Measurements from ENCODE around the gene CFB. TPM values are rescaled to one million over a fixed set of nuclear protein-coding genes. Genes with fewer than 3 reads are reported as not detected.

Gene CFB
- total RNA-seq, 1 experiment from 2014 or later, result 0.58 TPM

GRCh38 chr6:31947864-31948263 lies 2.0 kb downstream of the CFB start:
- Histone ChIP-seq H3K4me3 (no peak overlapping the region), H3K4me1 (replicated peaks) (peaks cover 12% of the 10 kb centered on the region), H3K36me3 (peaks cover 22% of the 10 kb centered on the region), H3K27ac (no peak overlapping the region), H3K27me3 (replicated peaks) (no peaks in the 10 kb centered on the region), H3K9me3 (replicated peaks) (no peaks in the 10 kb centered on the region)
- no peak for DNase-seq (ENCODE audit: low read depth in 1 of 2, low spot score in 2 of 2)

GRCh38 chr6:31948306-31948705 lies 2.4 kb downstream of the CFB start:
- Histone ChIP-seq H3K4me1 (replicated peaks) (peaks cover 12% of the 10 kb centered on the region), H3K4me3 (no peak overlapping the region), H3K27me3 (replicated peaks) (no peaks in the 10 kb centered on the region), H3K36me3 (peaks cover 27% of the 10 kb centered on the region), H3K27ac (no peak overlapping the region), H3K9me3 (replicated peaks) (no peaks in the 10 kb centered on the region)
- DNase-seq (ENCODE audit: low read depth in 1 of 2, low spot score in 2 of 2), result no peak

- H3K27ac ChIP-seq, result no peak overlapping the region
- peaks cover 12% of the 10 kb centered on the region for H3K4me1 ChIP-seq (replicated peaks)
- no peaks in the 10 kb centered on the region for H3K9me3 ChIP-seq (replicated peaks)
- no peak for DNase-seq (ENCODE audit: low read depth in 1 of 2, low spot score in 2 of 2)
- H3K27me3 ChIP-seq (replicated peaks), result no peaks in the 10 kb centered on the region
- no peak overlapping the region for H3K4me3 ChIP-seq
- peaks cover 32% of the 10 kb centered on the region for H3K36me3 ChIP-seq
Measured at GRCh38 chr6:31948753-31949413, 3.0 kb downstream of the CFB start.

GRCh38 chr6:31949926-31950548 lies 4.1 kb downstream of the CFB start:
- no peak overlapping the region for H3K27ac ChIP-seq
- peaks cover 44% of the 10 kb centered on the region for H3K36me3 ChIP-seq
- no peak overlapping the region for H3K4me3 ChIP-seq
- DNase-seq (ENCODE audit: low read depth in 1 of 2, low spot score in 2 of 2), result no peak
- H3K27me3 ChIP-seq (replicated peaks), result no peaks in the 10 kb centered on the region
- H3K4me1 ChIP-seq (replicated peaks), result peaks cover 12% of the 10 kb centered on the region
- H3K9me3 ChIP-seq (replicated peaks), result no peaks in the 10 kb centered on the region

GRCh38 chr6:31952140-31952805 lies 6.4 kb downstream of the CFB start:
- Histone ChIP-seq H3K27ac (no peak overlapping the region), H3K4me3 (no peak overlapping the region), H3K36me3 (peaks cover 66% of the 10 kb centered on the region), H3K27me3 (replicated peaks) (no peaks in the 10 kb centered on the region), H3K9me3 (replicated peaks) (no peaks in the 10 kb centered on the region), H3K4me1 (replicated peaks) (peaks cover 3% of the 10 kb centered on the region)
- peak; percentile 55 to 74 for DNase-seq (ENCODE audit: low read depth in 1 of 2, low spot score in 2 of 2)

GRCh38 chr6:31952890-31953289 lies 7.0 kb downstream of the CFB start:
- no peaks in the 10 kb centered on the region for H3K9me3 ChIP-seq (replicated peaks)
- no peak overlapping the region for H3K4me3 ChIP-seq
- H3K4me1 ChIP-seq (replicated peaks), result peaks cover 9% of the 10 kb centered on the region
- no peaks in the 10 kb centered on the region for H3K27me3 ChIP-seq (replicated peaks)
- no peak for DNase-seq (ENCODE audit: low read depth in 1 of 2, low spot score in 2 of 2)
- no peak overlapping the region for H3K27ac ChIP-seq
- H3K36me3 ChIP-seq, result peaks cover 69% of the 10 kb centered on the region

DNA sequence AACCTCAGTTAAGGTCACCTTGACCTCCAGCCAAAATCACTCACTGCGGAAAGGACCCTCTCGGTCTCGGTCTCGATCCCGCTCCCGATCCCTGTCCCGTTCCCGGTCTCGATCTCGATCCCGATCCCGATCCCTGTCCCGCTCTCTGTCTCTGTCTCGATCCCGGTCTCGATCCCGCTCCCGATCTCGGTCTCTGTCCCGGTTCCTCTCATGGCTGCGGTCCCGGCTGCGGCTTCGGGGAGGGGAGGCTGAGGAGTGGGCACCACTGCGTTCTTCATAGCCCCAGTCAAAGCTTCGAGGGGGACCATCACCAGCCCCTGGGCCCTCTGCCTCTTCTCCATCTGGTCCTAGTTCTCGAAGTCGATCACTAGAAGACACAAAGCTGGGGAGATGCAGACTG lies 8.6 kb downstream of the CFB start:
- Histone ChIP-seq H3K4me1 (replicated peaks) (peaks cover 15% of the 10 kb centered on the region), H3K9me3 (replicated peaks) (no peaks in the 10 kb centered on the region), H3K27ac (no peak overlapping the region), H3K27me3 (replicated peaks) (no peaks in the 10 kb centered on the region), H3K36me3 (peaks cover 69% of the 10 kb centered on the region), H3K4me3 (no peak overlapping the region)
- no peak for DNase-seq (ENCODE audit: low read depth in 1 of 2, low spot score in 2 of 2)

GRCh38 chr6:31956796-31957195 lies 10.9 kb downstream of the CFB start:
- Histone ChIP-seq H3K36me3 (peaks cover 73% of the 10 kb centered on the region), H3K27me3 (replicated peaks) (no peaks in the 10 kb centered on the region), H3K27ac (no peak overlapping the region), H3K4me1 (replicated peaks) (peaks cover 19% of the 10 kb centered on the region), H3K4me3 (no peak overlapping the region), H3K9me3 (replicated peaks) (no peaks in the 10 kb centered on the region)
- DNase-seq (ENCODE audit: low read depth in 1 of 2, low spot score in 2 of 2), result no peak

GRCh38 chr6:31958412-31958740 lies 12.5 kb downstream of the CFB start:
- Histone ChIP-seq H3K27ac (peak overlapping the region; percentile 38), H3K27me3 (replicated peaks) (no peaks in the 10 kb centered on the region), H3K4me1 (replicated peaks) (peaks cover 19% of the 10 kb centered on the region), H3K4me3 (peak overlapping the region; percentile 58), H3K36me3 (peaks cover 73% of the 10 kb centered on the region), H3K9me3 (replicated peaks) (no peaks in the 10 kb centered on the region)
- DNase-seq (ENCODE audit: low read depth in 1 of 2, low spot score in 2 of 2), result peak in 1 of 2 experiments; percentile 38

DNA sequence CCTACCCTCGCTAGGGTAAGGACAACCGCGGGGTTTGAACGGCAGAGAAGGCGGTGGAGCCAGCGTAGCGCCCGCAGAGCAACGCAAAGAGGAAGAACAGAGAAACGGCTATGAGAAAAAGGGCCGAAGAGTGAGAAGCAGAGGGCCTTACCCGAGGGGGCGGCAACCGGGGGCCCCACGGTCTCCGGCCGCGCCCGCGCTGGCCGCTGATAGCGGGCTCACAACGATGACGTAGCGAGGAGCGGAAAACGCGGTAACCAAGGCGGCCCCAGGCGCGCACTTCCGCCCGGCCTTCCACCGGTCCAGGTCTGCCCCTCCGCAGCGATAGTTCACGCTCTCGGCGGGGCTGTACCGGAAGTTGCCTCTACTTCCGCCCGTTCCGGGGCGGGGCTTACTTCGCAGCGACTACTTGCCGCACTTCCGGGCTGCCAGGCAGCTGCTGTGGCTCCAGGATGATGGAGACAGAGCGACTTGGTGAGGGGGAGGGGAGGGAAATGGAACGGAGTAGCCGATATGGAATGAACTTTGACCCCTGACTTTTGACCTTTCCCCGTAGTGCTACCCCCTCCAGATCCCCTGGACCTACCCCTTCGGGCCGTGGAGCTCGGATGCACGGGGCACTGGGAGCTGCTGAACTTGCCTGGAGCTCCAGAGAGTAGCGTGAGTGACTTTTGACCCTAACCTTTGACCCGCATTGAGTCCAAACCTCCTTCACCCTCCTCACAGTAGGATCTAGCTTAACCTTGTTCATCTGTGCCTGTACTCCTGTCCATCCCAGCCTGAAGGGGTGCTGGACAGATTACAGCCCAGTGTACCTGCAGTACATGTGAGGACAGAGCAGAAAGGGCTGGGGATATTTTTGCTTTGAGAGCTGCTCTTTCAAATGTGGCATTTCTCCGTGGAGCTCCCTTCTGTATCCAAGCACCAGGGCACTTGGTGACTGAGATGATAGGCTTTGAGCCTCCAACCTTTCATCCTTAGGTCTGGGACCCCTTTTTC lies 13.1 kb downstream of the CFB start, which contains the start of the genes NELFE and SKIC2:
NELFE (minus strand) TSS at position 231 of the 999 bp plus-strand sequence. CDS start 525 bp downstream, outside the sequence.
SKIC2 (plus strand) TSS at position 435 of the 999 bp plus-strand sequence; CDS start at position 453, 18 bp downstream.
- Histone ChIP-seq H3K4me3 (peak within 1 kb of the TSS; percentile 58), H3K27ac (peak within 1 kb of the TSS; percentile 38), H3K9me3 (replicated peaks) (no peaks in the 10 kb centered on the region), H3K27me3 (replicated peaks) (no peaks in the 10 kb centered on the region), H3K36me3 (peaks cover 73% of the 10 kb centered on the region), H3K4me1 (replicated peaks) (peaks cover 19% of the 10 kb centered on the region)
- peak; percentile 96 to 99 for DNase-seq (ENCODE audit: low read depth in 1 of 2, low spot score in 2 of 2)

- no peak overlapping the region for H3K4me3 ChIP-seq
- H3K27ac ChIP-seq, result no peak overlapping the region
- DNase-seq (ENCODE audit: low read depth in 1 of 2, low spot score in 2 of 2), result no peak
- H3K36me3 ChIP-seq, result peaks cover 69% of the 10 kb centered on the region
- H3K27me3 ChIP-seq (replicated peaks), result no peaks in the 10 kb centered on the region
- H3K4me1 ChIP-seq (replicated peaks), result peaks cover 19% of the 10 kb centered on the region
- no peaks in the 10 kb centered on the region for H3K9me3 ChIP-seq (replicated peaks)
Measured at GRCh38 chr6:31961616-31962015, 15.7 kb downstream of the CFB start.

DNA sequence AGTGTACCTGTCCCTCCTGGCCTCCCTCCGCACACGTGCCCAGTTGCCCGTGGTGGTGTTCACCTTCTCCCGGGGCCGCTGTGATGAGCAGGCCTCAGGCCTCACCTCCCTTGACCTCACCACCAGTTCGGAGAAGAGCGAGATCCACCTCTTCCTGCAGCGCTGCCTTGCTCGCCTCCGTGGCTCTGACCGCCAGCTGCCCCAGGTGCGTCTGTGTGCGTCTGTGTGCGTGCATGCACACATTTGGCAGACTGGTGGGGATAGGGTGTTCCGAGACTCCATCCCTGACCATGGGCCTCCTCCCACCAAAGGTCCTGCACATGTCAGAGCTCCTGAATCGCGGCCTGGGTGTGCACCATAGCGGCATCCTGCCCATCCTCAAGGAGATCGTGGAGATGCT lies 18.0 kb downstream of the CFB start:
- no peak overlapping the region for H3K4me3 ChIP-seq
- no peaks in the 10 kb centered on the region for H3K27me3 ChIP-seq (replicated peaks)
- H3K36me3 ChIP-seq, result peaks cover 83% of the 10 kb centered on the region
- peaks cover 7% of the 10 kb centered on the region for H3K4me1 ChIP-seq (replicated peaks)
- DNase-seq (ENCODE audit: low read depth in 1 of 2, low spot score in 2 of 2), result no peak
- H3K27ac ChIP-seq, result no peak overlapping the region
- no peaks in the 10 kb centered on the region for H3K9me3 ChIP-seq (replicated peaks)

DNA sequence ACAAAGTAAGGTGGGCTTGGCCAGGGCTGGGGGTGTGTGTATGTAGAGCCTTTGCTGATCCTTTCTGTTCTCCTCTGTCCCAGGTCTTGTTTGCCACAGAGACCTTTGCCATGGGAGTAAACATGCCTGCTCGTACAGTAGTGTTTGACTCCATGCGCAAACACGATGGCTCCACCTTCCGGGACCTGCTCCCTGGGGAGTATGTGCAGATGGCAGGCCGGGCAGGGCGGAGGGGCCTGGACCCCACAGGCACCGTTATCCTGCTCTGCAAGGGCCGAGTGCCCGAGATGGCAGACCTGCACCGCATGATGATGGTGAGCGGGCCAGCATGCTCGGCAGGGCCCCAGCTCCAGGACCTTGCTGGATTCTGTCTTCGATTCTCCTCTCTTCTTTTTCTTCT lies 19.8 kb downstream of the CFB start:
- Histone ChIP-seq H3K27ac (no peak overlapping the region), H3K36me3 (peaks cover 97% of the 10 kb centered on the region), H3K9me3 (replicated peaks) (no peaks in the 10 kb centered on the region), H3K27me3 (replicated peaks) (no peaks in the 10 kb centered on the region), H3K4me3 (no peak overlapping the region), H3K4me1 (replicated peaks) (peaks cover 4% of the 10 kb centered on the region)
- DNase-seq (ENCODE audit: low read depth in 1 of 2, low spot score in 2 of 2), result no peak

Data from SJSA1 (cell line).